Right ventricle myocardium superior (tissue), 1 donor: ENCODE measurements around the gene AP5S1. TPM values are rescaled to one million over a fixed set of nuclear protein-coding genes. Genes with fewer than 3 reads are reported as not detected.
"Not testable (repeated sequence)": the region's sequence is repeated elsewhere in the genome, so short reads cannot be mapped to it uniquely, and the experiment has no call there.

Source experiments
- ATAC-seq: fragments of 200-7000 bp; cut with Tn5 transposase; one replicate; pipeline ENCODE4 v1.9.1; 2020; ENCODE audit warnings: mild to moderate bottlenecking; ENCODE audit not compliant: poor library complexity
- DNase-seq: peaks from one replicate; pipeline ENCODE4 v3.0.0-alpha.2; 2020
- intact Hi-C: fragments of 100-400 bp; cut with DNase I; formaldehyde crosslinking; loops from one replicate; pipeline ENCODE4 v1.11.2; 2022
- total RNA-seq: library from RNA; stranded (reverse); fragmentation: NEBNext Ultra II Directional; extraction: Animal tissue kit (Norgen Biotek cat#: 25700); gene quantifications from one replicate; pipeline ENCODE4 v1.2.1, GENCODE V29; 2021
- donor health status: DM: no; HTN: yes; CAD: no; lungs with severe emphysema.

Gene AP5S1
- total RNA-seq, 1 donor from 2014 or later = 11.0 TPM

DNA sequence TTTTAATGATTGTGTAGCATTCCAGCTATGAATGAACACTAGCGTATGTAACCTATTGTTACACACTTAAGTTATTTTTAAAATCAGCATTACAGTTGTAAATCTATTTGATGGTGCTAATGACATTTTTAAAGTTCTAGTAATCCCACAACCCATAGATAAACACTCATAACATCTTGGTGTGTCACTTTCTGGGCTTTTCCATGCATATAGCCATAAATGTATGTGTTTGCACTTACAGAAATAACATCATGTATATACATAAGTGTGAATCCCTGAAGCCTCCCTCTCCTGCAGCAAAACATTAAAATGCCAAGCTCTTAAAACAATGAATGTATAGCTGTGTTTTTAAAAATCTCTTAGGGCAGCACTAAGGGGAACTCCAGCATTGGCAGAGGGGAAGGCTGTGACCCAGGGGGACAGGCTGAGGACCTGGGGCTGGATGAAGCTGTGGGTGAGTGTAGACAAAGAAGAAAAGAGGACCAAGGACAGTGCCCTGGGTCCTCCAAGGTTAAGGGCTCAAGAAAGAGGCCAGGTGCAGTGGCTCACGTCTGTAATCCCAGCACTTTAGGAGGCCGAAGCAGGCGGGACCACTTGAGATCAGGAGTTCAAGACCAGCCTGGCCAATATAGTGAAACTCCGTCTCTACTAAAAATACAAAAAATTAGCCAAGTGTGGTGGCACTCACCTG, 32.9 kb upstream of the AP5S1 start:
- ATAC-seq = no peak
- intact Hi-C loops = no loop called here
- no peak for DNase-seq

DNA sequence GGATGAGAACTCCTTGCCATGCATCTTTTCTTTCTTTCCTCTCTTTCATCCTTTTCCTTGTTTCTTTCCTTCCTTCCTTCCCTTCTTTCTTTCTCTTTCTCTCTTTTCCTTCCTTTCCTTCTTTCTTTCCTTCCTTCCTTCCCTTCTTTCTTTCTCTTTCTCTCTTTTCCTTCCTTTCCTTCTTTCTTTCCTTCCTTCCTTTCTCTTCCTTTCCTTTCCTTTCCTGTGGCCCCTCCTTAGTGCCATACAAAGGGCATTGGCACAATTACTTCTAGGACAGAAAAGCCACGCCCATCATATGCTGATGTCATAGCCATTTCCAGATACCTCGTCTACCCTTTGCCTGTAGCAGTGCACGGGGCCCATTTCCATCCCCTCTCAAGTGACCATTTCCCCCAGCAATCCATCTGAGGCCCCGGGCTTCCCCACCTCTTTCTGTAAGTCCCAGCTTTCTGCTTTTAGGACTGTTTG, 31.6 kb upstream of the AP5S1 start:
- intact Hi-C loops = no loop called here
- no peak for DNase-seq

DNA sequence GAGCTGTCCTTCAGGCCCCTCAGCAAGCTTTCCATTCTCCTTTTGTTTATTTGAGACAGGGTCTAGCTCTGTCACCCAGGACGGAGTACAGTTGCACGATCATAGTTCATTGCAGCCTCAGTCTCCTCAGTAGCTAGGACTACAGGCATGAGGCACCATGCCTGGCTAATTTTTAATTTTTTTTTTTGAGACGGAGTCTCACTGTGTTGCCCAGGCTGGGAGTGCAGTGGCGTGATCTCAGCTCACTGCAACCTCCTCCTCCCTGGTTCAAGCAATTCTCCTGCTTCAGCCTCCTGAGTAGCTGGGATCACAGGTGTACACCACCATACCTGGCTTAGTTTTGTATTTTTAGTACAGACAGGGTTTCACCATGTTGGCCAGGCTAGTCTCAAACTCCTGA, 31.1 kb upstream of the AP5S1 start:
- ATAC-seq, DNase-seq, intact Hi-C loops: not testable (repeated sequence)

More for the DNA sequence above, 31.6 kb upstream of the AP5S1 start:
- ATAC-seq = no peak

DNA sequence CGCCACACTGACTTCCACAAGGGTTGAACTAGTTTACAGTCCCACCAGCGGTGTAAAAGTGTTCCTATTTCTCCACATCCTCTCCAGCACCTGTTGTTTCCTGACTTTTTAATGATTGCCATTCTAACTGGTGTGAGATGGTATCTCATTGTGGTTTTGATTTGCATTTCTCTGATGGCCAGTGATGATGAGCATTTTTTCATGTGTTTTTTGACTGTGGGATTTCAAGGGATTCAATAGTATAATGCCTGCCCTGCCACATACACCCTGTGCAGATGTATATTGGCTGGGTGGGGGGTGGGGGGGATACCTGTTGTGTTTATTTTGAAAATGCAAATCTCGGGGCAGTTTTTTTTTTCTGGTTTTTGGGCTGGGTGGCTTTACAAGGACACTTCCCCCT, 26.2 kb upstream of the AP5S1 start:
- intact Hi-C loops, ATAC-seq: not testable (repeated sequence)

DNA sequence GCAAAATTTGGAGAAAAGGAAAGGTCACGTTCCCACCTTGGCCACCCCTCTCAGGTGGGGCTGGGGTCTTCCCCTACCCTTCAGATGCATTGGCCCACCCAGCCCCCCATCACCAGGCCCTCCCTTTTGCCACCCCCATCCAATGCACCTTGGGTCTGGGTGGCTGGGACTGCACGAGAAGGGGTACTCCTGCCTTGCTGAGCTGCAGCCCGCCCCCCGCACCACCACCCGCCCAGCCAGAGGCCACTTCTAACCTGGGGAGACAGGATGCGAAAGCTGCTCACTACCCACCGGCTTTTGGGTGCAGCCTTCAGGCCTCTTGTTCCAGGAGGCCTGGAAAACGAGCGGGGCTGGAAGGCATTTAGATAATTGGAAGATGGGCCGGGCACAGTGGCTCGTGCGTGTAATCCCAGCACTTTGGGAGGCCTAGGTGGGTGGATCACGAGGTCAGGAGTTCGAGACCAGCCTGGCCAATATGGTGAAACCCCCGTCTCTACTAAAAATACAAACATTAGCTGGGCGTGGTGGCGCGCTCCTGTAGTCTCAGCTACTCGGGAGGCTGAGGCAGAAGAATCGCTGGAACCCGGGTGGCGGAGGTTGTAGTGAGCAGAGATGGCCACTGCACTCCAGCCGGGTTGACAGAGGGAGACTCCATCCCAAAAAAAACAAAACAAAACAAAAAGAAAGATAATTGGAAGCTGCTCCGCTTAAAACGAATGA, 25.5 kb upstream of the AP5S1 start:
- DNase-seq (no peak), ATAC-seq (no peak)
- intact Hi-C loops = no loop called here

More for the DNA sequence above, 26.2 kb upstream of the AP5S1 start:
- not testable (repeated sequence) for DNase-seq

DNA sequence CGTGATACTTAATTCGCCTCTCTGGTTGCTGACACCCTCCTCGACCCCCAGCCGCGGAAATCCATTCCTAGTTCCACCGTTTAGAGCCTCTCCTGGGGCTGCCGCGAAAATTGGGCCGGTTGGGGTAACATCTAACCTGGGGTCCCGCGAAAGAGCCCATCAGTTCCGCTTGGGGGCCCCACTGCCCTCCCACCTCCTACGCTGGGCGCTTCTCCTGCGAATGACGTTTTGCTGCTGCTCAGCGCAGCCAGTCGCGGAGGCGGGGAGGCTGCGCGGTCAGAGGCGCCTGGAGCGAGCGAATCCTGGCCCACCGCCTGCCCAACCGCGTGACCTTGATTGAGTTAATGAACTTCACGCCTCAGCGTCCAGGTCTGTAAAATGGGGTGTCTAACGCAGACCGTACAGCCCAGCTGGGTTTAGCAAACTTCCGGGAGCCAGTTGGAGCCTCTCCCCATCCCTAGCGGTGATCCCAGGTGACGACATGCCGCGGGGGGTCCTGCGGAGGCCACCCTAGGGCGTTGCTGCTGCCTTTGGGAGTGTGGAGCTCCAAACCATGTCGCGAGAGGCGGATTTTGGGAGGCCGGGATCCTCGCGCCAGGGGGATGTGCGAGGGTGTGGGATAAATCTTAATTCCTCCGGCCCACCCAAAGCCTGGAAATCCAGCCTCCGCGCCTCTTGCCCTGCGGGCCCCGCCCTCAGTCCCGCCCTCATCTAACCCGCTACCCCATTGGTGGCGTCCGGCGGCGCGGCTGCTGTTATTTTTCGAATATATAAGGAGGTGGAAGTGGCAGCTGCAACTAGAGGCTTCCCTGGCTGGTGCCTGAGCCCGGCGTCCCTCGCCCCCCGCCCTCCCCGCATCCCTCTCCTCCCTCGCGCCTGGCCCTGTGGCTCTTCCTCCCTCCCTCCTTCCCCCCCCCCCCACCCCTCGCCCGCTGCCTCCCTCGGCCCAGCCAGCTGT, 24.6 kb upstream of the AP5S1 start, which contains the start of gene CDC25B:
Gene CDC25B, plus strand, starts transcription at position 800 of the 958 bp plus-strand sequence. CDS start 222 bp downstream, outside the sequence.
- ATAC-seq = peak; percentile 97
- intact Hi-C loops = no loop called here
- DNase-seq = peak; percentile 97

DNA sequence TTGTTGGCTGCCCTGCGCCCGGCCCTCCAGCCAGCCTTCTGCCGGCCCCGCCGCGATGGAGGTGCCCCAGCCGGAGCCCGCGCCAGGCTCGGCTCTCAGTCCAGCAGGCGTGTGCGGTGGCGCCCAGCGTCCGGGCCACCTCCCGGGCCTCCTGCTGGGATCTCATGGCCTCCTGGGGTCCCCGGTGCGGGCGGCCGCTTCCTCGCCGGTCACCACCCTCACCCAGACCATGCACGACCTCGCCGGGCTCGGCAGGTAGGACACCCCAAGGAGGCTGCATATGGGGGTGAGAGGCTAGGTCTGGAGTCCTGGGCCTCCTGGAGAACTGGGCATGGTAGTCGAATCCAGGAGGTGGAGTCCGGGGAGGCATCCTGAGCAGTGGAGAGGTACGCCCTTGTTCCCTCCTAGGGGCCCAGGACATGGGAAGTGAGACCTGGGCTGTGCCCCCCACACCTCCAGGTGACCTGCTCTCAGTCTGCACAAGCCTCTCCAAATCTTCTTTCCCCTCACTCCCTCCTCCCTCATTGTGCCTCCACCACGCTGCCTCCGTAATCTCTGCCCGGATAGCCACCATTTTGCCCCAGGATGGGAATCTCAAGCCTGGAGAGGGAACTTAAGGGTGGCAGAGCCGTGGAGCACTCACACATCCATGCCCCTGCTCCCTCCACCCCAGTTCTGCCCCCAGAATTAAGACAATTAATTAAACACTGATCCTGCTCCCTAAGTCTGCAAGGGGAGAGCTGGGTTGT, 23.7 kb upstream of the AP5S1 start:
- intact Hi-C loops = no loop called here
- ATAC-seq (no peak), DNase-seq (no peak)

DNA sequence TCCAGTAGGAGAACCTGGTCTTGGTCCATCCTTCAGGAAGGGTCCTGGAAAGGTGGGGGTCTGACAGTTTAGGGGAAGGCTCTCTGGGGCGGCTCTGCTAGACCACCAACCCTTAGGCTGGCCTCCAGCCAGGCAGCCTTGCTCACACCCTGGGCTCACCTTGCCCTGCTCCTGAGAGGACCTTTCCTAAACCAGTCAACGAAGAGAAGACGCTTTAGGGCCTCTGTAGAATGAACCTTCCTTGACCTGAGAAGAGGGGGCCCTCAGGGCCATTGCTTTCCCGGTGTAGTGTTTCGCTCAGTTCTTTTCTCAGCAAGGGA, 23.2 kb upstream of the AP5S1 start:
- no peak for DNase-seq
- intact Hi-C loops = no loop called here
- ATAC-seq = no peak

DNA sequence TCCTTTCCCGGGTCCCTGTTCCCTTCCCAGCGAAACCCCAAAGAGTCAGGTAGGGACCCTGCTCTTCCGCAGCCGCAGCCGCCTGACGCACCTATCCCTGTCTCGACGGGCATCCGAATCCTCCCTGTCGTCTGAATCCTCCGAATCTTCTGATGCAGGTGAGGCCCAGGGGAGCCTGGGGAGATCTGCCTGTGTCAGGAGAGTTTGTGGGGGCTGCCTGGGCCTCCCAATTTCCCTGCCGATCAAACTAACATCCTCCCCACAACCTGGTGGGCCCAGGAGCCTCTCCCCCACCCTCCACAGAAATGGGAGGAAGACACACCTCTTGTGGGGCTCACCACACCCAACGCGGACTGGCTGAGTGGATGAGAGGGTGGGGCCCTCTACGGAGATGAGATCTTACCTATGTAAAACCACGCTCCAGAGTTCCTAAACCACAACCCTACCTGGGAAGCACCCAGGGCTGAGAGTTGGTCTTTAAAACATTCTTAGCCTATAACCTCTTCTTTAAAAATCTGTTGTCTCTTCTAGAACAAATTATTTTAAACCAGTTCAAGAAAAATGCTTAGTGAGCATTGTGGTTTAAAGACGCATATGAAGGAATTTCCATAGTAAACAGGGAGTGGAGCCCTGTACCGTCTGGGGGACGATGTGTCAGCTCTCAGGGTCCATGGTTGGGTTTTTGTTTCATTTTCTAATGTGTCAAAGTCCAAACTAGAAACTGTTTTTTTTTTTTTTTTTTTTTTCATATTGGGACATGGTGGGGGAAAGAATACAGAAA, 22.6 kb upstream of the AP5S1 start:
- DNase-seq (no peak), ATAC-seq (no peak)
- intact Hi-C loops = no loop called here

DNA sequence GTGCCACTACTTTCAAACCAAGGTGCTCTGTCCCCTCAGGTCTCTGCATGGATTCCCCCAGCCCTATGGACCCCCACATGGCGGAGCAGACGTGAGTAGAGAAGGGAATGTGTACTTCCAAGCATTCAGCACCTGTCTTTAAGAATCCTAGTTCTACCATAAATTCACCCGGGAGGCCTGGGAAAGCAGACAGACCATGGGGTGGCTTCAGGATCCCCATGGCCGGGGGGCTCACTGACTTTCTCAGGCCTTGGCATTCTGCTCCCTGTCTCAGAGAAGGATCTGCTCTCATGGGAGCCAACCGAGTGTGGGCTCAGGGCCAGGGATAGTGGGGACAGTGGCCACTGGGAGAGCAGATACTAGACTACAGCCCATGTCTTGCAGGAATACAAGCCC, 22.0 kb upstream of the AP5S1 start:
- ATAC-seq (no peak), DNase-seq (no peak)
- intact Hi-C loops = no loop called here

DNA sequence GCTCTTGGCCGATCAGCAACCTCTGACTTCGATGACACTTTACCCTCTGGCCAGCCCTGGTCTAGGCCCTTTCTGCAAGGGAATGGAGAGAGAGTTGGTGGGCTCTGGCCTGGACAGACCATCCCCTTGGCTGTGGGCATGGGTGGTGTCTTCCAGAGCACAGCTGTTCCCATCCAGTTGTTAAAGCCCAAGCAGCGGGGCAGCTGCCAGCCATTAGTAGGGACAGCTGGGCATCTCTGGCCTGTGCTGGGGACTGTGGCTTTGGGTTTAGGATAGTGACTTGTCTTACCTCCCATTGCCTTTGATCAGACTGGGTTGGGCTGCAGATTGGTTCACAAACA, 21.5 kb upstream of the AP5S1 start:
- intact Hi-C loops = no loop called here
- ATAC-seq = no peak
- DNase-seq = no peak

DNA sequence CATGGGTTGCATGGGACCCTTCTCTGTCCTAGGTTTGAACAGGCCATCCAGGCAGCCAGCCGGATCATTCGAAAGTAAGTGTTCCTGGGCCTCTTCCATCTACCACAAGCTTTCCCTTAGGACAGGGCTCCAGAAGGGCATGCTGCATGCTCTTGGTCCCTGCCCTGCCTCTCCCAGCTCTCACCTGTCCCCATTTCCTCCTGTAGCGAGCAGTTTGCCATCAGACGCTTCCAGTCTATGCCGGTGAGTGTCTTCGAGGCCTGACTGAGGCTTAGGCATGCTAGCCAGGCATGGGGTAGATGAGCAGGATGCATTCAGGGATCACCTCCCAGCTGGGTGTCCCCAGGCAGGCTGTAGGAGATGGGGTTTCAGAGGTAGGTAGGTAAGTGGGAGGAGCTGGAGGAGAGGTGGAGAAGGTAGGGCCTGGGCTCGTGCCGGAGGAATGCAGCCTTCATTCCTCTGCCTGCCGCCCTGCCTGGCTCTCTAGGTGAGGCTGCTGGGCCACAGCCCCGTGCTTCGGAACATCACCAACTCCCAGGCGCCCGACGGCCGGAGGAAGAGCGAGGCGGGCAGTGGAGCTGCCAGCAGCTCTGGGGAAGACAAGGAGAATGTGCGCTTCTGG, 20.0 kb upstream of the AP5S1 start:
- no peak for DNase-seq
- intact Hi-C loops = no loop called here
- no peak for ATAC-seq

DNA sequence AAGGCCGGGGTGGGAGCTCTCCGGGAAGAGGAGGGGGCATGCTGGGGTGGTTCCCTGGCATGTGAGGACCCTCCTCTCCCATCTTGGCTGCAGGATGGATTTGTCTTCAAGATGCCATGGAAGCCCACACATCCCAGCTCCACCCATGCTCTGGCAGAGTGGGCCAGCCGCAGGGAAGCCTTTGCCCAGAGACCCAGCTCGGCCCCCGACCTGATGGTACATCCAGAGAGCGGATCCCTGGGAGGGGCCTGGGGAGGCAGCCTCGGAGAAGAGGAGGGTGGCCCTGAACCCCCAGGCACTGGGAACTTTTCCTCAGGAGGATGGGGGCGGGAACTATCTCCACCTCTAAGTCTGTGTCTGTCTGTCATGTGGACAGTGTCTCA, 19.5 kb upstream of the AP5S1 start:
- ATAC-seq (no peak), DNase-seq (no peak)
- intact Hi-C loops = no loop called here

DNA sequence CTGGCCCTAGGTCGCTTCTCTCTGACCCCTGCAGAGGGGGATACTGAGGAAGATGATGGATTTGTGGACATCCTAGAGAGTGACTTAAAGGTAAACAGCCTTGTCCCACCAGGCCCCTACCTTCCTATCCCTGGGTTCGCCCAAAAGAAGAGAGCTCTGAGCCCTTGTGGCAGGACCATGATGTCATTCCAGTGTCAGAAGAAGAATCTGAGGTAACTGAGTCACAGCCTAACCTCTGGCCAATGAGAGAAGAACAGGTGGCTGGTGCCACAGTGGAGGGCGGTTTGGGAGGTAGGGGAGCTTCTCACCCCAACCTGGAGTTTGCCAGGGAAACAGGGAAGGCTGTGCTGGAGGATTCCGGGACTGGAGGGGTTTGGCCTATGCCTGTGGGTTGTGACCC, 19.0 kb upstream of the AP5S1 start:
- intact Hi-C loops = no loop called here
- DNase-seq = no peak
- no peak for ATAC-seq

DNA sequence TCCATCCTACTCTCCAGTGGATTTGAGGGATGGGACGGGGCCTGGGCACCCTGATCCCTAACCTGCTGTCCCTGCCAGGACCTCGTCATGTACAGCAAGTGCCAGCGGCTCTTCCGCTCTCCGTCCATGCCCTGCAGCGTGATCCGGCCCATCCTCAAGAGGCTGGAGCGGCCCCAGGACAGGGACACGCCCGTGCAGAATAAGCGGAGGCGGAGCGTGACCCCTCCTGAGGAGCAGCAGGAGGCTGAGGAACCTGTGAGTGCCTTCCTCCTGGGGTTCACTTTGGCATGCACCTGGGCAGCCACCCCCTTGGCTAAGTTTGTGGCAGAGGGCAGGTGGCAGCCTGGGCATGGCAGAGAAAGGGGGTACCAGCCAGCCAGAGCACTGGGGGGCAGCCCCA, 18.5 kb upstream of the AP5S1 start:
- ATAC-seq (no peak), DNase-seq (no peak)
- intact Hi-C loops = no loop called here

DNA sequence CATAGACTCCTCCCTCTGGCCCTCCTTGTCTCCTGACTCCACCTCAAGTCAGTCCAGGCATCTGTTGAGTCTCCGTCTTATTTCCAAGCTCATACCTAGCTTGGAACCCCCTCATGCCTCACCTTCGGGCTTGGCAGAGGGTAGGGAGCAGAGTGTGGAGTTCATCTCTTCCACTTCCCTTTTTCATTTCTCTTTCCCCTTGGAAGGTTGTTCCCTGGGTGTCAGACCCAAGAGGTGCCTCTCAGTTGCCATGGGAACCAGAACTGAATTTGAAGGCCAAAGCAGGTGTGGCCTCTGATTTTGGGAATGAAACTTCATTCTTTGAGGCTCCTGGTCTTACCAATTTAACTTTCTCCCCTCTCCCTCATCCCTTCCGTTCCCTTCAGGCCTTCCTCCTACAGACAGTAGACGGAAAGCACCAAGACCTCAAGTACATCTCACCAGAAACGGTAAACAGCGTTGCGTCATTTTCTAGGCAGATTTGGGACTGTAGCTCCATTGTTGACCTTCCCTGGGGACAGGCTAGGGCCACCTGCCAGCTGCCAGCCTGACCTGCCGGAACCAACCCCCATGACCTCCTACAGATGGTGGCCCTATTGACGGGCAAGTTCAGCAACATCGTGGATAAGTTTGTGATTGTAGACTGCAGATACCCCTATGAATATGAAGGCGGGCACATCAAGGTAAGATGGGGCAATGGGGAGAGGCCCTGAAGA, 17.7 kb upstream of the AP5S1 start:
- no peak for ATAC-seq
- DNase-seq = no peak
- intact Hi-C loops = no loop called here

DNA sequence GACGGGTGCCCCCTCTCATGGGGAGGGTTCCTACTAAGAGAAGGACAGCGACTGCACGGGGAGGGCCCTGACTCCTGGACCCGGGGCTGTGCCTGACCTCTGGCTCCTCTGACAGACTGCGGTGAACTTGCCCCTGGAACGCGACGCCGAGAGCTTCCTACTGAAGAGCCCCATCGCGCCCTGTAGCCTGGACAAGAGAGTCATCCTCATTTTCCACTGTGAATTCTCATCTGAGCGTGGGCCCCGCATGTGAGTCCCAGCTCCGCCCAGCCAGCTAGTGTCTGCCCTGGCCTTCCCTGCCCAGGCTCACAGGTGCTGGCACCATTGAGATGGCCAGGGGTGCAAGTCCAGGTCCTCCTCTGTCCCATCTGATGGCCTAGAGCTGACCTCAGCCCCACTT, 17.1 kb upstream of the AP5S1 start:
- intact Hi-C loops = no loop called here
- DNase-seq (no peak), ATAC-seq (no peak)
